Muscle layer of colon (tissue), 2 donors: Measurements from ENCODE around the gene DSP.
A peak's percentile ranks its signal among the peaks of the same experiment; 100 is the strongest.

Experiments used
- H3K27ac ChIP-seq: one replicate; pipeline ENCODE4 v1.7.0; 2013; ENCODE audit warnings: low read depth, mild to moderate bottlenecking, low read length, moderate library complexity
- H3K27me3 ChIP-seq, 2 donors: one replicate each; pipeline ENCODE4 v1.7.0; 2013; ENCODE audit warnings: low read length in 2 of 2, mild to moderate bottlenecking in 2 of 2; ENCODE audit not compliant: insufficient read depth in 2 of 2, control insufficient read depth in 1 of 2
- H3K36me3 ChIP-seq: one replicate; pipeline ENCODE4 v1.7.0; 2013; ENCODE audit warnings: mild to moderate bottlenecking, low read length; ENCODE audit not compliant: insufficient read depth
- H3K4me1 ChIP-seq: one replicate; pipeline ENCODE4 v1.7.0; 2013; ENCODE audit warnings: mild to moderate bottlenecking, low read length; ENCODE audit not compliant: insufficient read depth
- H3K4me3 ChIP-seq, 2 donors: one replicate each; pipeline ENCODE4 v1.7.0; 2013; ENCODE audit warnings: low read length in 2 of 2, low read depth in 1 of 2, mild to moderate bottlenecking in 1 of 2, moderate library complexity in 1 of 2
- H3K9ac ChIP-seq: one replicate; pipeline ENCODE4 v1.7.0; 2013; ENCODE audit warnings: low read length
- H3K9me3 ChIP-seq: one replicate; pipeline ENCODE4 v1.7.0; 2013; ENCODE audit warnings: mild to moderate bottlenecking, low read length
- donor health status: abdominal sarcoma.
- donor health status: Adenocarcinoma of cecum.

The DSP gene

GRCh38 chr6:7587631-7588100 lies 46.2 kb downstream of the DSP start:
- Histone ChIP-seq H3K9ac (no peak overlapping the region), H3K27me3 (no peaks in the 10 kb centered on the region), H3K4me1 (peaks cover 21% of the 10 kb centered on the region), H3K4me3 (no peak overlapping the region), H3K36me3 (no peaks in the 10 kb centered on the region), H3K27ac (no peak overlapping the region), H3K9me3 (no peaks in the 10 kb centered on the region)

- no peaks in the 10 kb centered on the region for H3K9me3 ChIP-seq
- no peaks in the 10 kb centered on the region for H3K27me3 ChIP-seq
- peaks cover 21% of the 10 kb centered on the region for H3K4me1 ChIP-seq
- H3K27ac ChIP-seq: no peak overlapping the region
- no peak overlapping the region for H3K9ac ChIP-seq
- H3K36me3 ChIP-seq: no peaks in the 10 kb centered on the region
- H3K4me3 ChIP-seq: no peak overlapping the region
Observed at GRCh38 chr6:7588506-7588905, 47.0 kb downstream of the DSP start.

GRCh38 chr6:7589221-7589620 lies 47.8 kb downstream of the DSP start:
- Histone ChIP-seq H3K27ac (no peak overlapping the region), H3K9ac (no peak overlapping the region), H3K4me3 (peak overlapping the region; percentile 22 to 69)

GRCh38 chr6:7589949-7590917 lies 48.8 kb downstream of the DSP start, which contains the start of gene SNRNP48:
TSS of gene SNRNP48 (plus strand) at chr6:7590198. CDS start at chr6:7590258, 60 bp downstream.
- H3K4me3 ChIP-seq: peak within 1 kb of the TSS; percentile 69 to 87
- H3K36me3 ChIP-seq: peaks cover 3% of the 10 kb centered on the region
- H3K27ac ChIP-seq: peak within 1 kb of the TSS; percentile 66
- peaks cover 21% of the 10 kb centered on the region for H3K4me1 ChIP-seq
- H3K27me3 ChIP-seq: no peaks in the 10 kb centered on the region
- H3K9me3 ChIP-seq: no peaks in the 10 kb centered on the region
- peak within 1 kb of the TSS; percentile 41 for H3K9ac ChIP-seq

More at GRCh38 chr6:7589221-7589620, 47.8 kb downstream of the DSP start:
- no peaks in the 10 kb centered on the region for H3K9me3 ChIP-seq
- peaks cover 21% of the 10 kb centered on the region for H3K4me1 ChIP-seq
- no peaks in the 10 kb centered on the region for H3K36me3 ChIP-seq
- H3K27me3 ChIP-seq: no peaks in the 10 kb centered on the region

- Histone ChIP-seq H3K36me3 (peaks cover 10% of the 10 kb centered on the region), H3K4me1 (peaks cover 21% of the 10 kb centered on the region), H3K9me3 (no peaks in the 10 kb centered on the region), H3K27me3 (no peaks in the 10 kb centered on the region), H3K4me3 (peak overlapping the region; percentile 69 to 87), H3K27ac (no peak overlapping the region), H3K9ac (no peak overlapping the region)
Observed at GRCh38 chr6:7590918-7591302, 49.4 kb downstream of the DSP start.

GRCh38 chr6:7591770-7592169 lies 50.3 kb downstream of the DSP start:
- Histone ChIP-seq H3K4me3 (peak overlapping the region in 1 of 2 donors; percentile 69), H3K9me3 (no peaks in the 10 kb centered on the region), H3K4me1 (peaks cover 21% of the 10 kb centered on the region), H3K9ac (no peak overlapping the region), H3K27me3 (no peaks in the 10 kb centered on the region), H3K27ac (no peak overlapping the region), H3K36me3 (peaks cover 11% of the 10 kb centered on the region)

DNA sequence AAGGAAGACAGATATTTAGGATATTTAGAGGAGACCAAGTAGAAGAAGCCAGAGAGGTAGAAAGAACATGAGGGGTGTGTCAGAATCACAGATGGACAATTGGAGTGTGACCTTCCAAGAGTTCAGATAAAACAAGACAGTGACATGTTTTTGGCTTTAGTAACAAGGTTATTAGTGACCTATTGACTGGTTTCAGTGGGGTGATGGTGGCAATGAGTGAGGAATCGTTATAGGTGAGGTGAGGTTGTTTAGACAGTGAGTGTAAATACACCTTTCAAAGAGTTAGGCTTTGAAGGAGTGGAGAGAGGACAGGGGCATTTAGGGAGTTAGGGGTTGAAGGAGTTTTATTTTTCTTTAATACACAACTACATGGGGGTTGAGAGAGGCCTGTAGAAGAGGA lies 51.8 kb downstream of the DSP start:
- Histone ChIP-seq H3K4me3 (no peak overlapping the region), H3K27me3 (no peaks in the 10 kb centered on the region), H3K4me1 (peaks cover 21% of the 10 kb centered on the region), H3K36me3 (peaks cover 11% of the 10 kb centered on the region), H3K9ac (no peak overlapping the region), H3K9me3 (no peaks in the 10 kb centered on the region), H3K27ac (no peak overlapping the region)

- Histone ChIP-seq H3K36me3 (peaks cover 11% of the 10 kb centered on the region), H3K27me3 (no peaks in the 10 kb centered on the region), H3K4me3 (no peak overlapping the region), H3K9me3 (no peaks in the 10 kb centered on the region), H3K4me1 (peaks cover 15% of the 10 kb centered on the region), H3K27ac (no peak overlapping the region), H3K9ac (no peak overlapping the region)
Observed at GRCh38 chr6:7594579-7595125, 53.2 kb downstream of the DSP start.

DNA sequence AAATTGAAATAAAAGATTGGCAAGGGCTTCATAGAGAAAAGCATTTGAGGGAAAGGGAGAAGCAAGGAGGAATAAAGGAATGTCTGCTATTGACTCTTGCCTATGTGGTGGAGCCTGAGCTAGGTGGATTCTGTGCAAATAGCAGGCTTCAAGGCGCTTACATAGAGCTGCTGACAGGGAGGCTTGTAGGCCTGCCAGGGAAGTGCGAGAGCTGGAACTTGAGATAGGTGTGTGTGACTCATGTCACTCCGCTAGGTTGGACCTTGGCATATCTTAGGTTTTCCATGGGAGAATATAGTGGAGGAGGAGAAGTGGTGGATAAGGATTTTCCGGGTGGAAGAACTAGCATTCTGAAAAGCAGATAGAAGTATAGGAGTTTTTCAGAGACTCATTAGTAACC lies 62.5 kb downstream of the DSP start:
- H3K27me3 ChIP-seq: no peaks in the 10 kb centered on the region
- no peaks in the 10 kb centered on the region for H3K4me1 ChIP-seq
- peaks cover 59% of the 10 kb centered on the region for H3K36me3 ChIP-seq
- no peak overlapping the region for H3K4me3 ChIP-seq
- no peaks in the 10 kb centered on the region for H3K9me3 ChIP-seq
- no peak overlapping the region for H3K9ac ChIP-seq
- no peak overlapping the region for H3K27ac ChIP-seq

- Histone ChIP-seq H3K36me3 (peaks cover 59% of the 10 kb centered on the region), H3K4me1 (no peaks in the 10 kb centered on the region), H3K9me3 (no peaks in the 10 kb centered on the region), H3K27ac (no peak overlapping the region), H3K4me3 (no peak overlapping the region), H3K27me3 (no peaks in the 10 kb centered on the region), H3K9ac (no peak overlapping the region)
Observed at GRCh38 chr6:7604506-7604905, 63.0 kb downstream of the DSP start.

GRCh38 chr6:7615611-7616383 lies 74.3 kb downstream of the DSP start:
- H3K4me1 ChIP-seq: peaks cover 12% of the 10 kb centered on the region
- H3K27me3 ChIP-seq: peaks cover 0 to 5% of the 10 kb centered on the region in 2 donors
- no peak overlapping the region for H3K9ac ChIP-seq
- peak overlapping the region; percentile 29 to 35 for H3K4me3 ChIP-seq
- no peaks in the 10 kb centered on the region for H3K9me3 ChIP-seq
- peaks cover 18% of the 10 kb centered on the region for H3K36me3 ChIP-seq
- H3K27ac ChIP-seq: no peak overlapping the region
